ENCODE data around the gene C12orf43.

- no peak for TF ChIP-seq FOXM1 (IDR thresholded peaks at IDR 0.05; ENCODE audit: borderline replicate concordance)
- no peak for TF ChIP-seq ZNF384 (IDR thresholded peaks at IDR 0.05)
- no peak for TF ChIP-seq BHLHE40 (IDR thresholded peaks at IDR 0.05; ENCODE audit: borderline replicate concordance)
- TF ChIP-seq ARNT (IDR thresholded peaks at IDR 0.05), result no peak
- no peak for TF ChIP-seq FOXK2 (IDR thresholded peaks at IDR 0.05)
- no peak for TF ChIP-seq ELF4 (IDR thresholded peaks at IDR 0.05)
- no peak for TF ChIP-seq SUZ12 (IDR thresholded peaks at IDR 0.05)
- TF ChIP-seq SP1 (IDR thresholded peaks at IDR 0.05), result no peak
- no peak for TF ChIP-seq HDGF (IDR thresholded peaks at IDR 0.05; ENCODE audit: borderline replicate concordance)
- TF ChIP-seq LEF1 (IDR thresholded peaks at IDR 0.05; ENCODE audit: borderline replicate concordance), result no peak
- TF ChIP-seq NFRKB (IDR thresholded peaks at IDR 0.05), result no peak
Measured at GRCh38 chr12:120960657-120961056, 55.6 kb downstream of the C12orf43 start.

Data from HEK293T (cell line).